ENCODE data around the gene PDP2.

DNA sequence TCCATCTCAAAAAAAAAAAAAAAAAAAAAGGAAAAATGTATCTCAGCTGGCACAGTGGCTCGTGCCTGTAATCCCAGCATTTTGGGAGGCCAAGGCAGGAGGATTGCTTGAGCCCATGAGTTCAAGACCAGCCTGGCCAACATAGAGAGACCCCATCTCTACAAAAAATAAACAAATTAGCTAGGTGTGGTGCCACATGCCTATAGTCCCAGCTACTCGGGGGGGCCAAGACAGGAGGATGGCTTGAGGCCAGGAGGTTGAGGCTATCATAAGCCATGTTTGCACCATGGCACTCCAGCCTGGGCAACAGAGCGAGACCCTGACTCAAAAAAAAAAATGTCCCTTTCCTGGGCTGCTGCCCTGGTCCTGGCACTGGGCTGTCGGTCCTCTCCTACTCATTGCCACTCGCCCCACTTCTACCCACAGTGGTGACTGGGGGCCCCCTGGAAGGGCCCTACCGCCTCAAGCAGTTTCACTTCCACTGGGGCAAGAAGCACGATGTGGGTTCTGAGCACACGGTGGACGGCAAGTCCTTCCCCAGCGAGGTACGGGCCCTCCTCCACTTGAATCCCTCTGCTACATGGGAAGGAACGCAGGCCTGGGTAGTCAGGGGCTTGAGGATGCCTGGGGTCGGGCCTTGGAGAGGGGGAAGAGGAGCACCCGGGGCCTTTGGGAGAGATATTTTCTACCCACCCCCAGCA, 30.1 kb upstream of the PDP2 start:
- TF ChIP-seq, protein P1, sequence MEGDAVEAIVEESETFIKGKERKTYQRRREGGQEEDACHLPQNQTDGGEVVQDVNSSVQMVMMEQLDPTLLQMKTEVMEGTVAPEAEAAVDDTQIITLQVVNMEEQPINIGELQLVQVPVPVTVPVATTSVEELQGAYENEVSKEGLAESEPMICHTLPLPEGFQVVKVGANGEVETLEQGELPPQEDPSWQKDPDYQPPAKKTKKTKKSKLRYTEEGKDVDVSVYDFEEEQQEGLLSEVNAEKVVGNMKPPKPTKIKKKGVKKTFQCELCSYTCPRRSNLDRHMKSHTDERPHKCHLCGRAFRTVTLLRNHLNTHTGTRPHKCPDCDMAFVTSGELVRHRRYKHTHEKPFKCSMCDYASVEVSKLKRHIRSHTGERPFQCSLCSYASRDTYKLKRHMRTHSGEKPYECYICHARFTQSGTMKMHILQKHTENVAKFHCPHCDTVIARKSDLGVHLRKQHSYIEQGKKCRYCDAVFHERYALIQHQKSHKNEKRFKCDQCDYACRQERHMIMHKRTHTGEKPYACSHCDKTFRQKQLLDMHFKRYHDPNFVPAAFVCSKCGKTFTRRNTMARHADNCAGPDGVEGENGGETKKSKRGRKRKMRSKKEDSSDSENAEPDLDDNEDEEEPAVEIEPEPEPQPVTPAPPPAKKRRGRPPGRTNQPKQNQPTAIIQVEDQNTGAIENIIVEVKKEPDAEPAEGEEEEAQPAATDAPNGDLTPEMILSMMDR (IDR thresholded peaks at IDR 0.05) = no peak
- TF ChIP-seq POLR2A (IDR thresholded peaks at IDR 0.05) = no peak

Data from body of pancreas (tissue), 4 donors.